GM21717 (cell line): ENCODE data around the gene WHAMM.
"Not testable (repeated sequence)": the region's sequence is repeated elsewhere in the genome, so short reads cannot be mapped to it uniquely, and the experiment has no call there.

Source experiments
- ATAC-seq: cut with Tn5 transposase; IDR thresholded peaks from one replicate; pipeline ENCODE4 v1.9.1; 2021; ENCODE audit warnings: mild to moderate bottlenecking, moderate library complexity; ENCODE audit not compliant: unreplicated experiment

WHAMM gene

GRCh38 chr15:82809308-82810060, at the start of gene WHAMM:
Gene WHAMM, plus strand, starts transcription at chr15:82809628. Its CDS starts 99 bp downstream, at chr15:82809727.
- ATAC-seq, result peak; percentile 84

GRCh38 chr15:82763361-82764116, 45.9 kb upstream of the WHAMM start:
- ATAC-seq, result no peak

DNA sequence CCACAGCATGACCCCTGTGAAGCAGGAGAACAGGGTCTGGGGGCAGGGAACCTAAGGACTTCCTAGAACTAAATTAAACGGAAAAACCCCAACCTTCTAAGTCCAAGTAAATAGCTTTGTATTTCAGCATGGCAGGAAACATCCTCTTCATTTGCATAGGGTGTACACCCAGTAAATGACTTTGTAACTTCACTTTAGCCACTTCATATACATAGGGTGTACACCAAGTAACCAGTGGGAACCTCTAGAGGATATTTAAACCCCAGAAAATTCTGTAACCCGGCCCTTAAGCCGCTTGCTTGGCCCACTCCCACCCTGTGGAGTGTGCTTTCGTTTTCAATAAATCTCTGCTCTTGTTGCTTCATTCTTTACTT, 45.3 kb upstream of the WHAMM start:
- no peak for ATAC-seq

DNA sequence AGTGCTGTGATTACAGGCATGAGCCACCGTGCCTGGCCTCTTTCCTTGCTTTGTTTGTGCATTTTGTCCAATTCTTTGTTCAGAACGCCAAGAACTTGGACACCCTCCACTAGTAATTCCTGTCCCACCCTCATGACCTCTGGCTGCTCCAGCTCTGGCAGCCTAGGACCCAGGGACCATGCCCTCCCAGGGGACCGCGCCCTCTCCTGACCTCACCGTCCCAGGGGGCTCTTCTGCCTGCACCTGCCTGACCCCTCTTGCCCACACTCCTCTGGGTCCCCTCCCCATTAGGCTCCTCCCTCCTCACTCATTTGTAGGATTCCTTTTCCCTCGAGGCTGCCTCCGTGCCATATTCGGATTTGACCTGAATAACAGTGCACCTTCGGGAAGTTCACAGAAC, 44.7 kb upstream of the WHAMM start:
- no peak for ATAC-seq

DNA sequence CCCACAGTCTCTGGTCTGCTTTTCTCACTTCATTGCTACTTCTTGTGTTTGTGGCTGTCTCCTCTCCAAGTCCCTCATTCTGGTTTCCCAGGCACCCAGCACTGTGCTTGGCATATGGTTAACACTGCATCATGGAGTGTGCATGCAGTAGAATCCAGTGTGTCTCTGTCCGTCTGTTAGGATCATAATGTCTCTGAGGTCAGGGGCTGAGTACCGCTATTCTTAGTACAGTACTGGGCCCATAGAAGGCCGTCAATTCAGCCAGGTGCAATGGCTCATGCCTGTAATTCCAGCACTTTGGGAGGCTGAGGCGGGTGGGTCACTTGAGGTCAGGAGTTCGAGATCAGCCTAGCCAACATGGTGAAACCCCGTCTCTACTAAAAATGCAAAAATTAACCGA, 43.2 kb upstream of the WHAMM start:
- ATAC-seq, result not testable (repeated sequence)

DNA sequence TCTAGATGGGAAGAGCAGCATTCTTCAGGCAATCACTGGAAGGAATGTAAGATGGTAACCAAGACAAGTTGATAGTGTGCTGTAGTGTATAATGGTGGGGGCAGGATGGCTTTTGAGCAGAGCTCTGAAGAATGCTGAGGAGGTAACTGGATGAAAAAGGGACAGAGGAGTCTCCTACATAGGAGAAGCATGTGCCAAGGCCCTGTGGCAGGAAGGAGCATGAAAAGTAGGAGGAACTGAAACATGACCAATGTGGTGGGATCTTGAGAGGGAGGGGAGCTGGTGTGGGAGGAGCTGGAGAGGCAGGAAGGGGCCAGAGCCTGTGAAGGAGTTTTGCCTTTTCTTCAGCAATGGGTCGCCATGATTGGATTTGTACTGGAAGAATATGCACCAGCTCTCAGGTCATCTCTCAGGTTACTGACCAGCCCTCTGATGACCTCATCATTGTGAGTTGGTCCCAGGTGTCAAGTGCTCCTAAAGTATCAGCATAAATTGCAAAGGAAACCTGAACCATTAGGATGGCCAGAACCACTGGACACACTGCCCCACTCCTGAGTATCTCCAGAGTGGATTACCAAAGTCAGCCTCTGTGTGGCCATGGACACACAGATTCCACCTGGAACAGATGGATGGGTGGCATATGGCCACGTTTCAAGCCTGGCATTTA, 42.1 kb upstream of the WHAMM start:
- ATAC-seq, result no peak

DNA sequence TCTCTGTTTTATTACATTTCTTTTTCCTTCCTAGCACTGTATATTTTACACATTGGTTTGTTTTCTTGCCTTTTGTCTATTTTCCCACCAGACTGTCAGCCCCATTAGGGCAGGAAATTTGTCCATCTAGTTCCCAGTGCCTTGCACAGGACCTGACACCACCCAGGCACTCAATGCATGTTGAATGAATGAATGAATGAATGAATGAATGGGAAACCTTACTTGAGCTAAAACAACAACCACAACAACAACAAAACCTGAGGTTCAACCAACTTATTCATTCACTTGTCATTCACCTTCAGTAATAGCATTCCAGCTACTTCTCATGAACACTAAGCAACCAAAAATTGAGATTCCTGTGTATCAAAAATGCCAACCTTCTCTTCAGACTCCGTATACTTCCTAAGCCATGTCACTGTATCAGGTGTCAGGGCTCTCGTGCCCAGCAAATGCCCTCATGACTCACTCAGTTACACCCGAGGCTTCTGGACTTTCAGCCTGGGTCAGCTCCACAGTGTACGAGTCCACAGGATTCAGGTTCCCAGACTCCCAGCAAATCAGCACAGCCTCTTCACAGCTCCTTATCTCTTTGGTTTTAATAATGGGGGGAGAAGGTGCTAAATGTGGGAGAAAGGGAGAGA, 40.9 kb upstream of the WHAMM start:
- no peak for ATAC-seq

DNA sequence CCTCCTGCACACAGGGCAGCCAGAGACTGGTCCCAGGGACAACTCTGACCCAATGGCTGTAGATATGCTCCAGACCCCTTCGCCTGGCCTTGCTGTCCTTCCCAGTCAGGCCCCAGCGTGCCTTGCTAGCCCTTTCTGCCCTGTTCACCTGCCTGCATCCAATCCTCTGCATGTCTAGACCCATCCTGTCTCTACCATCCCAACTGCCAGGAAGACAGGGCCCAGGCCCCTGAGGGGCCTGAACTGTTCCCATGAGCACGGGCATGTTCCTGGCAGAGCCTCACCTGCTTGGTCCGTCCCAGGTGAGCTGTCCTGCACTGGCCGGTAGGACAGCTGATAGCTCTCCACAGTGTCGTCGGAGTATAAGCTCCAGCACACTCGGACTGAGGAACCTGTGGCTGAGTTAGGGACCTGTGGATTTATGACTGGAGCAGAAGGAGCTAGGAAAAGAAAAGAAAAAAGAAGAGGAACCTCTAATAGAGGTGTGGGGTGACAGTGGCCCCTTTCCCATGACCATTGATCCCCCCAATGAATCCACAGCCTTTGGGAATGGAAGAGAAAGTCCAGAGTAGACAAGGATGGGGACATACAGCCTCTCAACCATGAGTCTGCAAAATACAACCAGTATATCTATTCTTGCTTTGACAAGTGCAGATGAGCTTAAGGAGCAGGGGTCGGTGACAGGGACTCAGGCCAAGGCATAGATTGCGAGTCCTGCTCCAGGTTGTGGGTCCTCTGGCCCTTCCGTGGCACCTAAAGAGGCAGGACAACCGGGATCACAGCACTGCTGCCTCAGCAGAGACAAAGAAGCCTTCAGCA, 37.4 kb upstream of the WHAMM start:
- no peak for ATAC-seq

DNA sequence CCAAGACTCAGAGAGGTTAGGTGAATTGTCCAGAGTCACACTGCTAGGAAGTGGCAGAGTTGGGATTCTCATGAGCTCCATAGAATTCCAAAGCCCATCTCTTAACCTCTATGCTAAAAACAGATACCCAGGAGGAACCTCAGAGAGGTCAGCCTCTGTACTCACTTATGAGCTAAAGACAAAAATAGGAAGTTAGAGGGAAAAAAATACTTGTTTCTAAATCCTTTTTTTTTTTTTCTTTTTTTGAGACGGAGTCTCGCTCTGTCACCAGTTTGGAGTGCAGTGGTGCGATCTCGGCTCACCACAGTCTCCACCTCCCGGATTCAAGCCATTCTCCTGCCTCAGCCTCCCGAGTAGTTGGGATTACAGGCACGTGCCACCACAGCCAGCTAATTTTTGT, 34.9 kb upstream of the WHAMM start:
- no peak for ATAC-seq

GRCh38 chr15:82778755-82779154, 30.7 kb upstream of the WHAMM start:
- ATAC-seq, result no peak

DNA sequence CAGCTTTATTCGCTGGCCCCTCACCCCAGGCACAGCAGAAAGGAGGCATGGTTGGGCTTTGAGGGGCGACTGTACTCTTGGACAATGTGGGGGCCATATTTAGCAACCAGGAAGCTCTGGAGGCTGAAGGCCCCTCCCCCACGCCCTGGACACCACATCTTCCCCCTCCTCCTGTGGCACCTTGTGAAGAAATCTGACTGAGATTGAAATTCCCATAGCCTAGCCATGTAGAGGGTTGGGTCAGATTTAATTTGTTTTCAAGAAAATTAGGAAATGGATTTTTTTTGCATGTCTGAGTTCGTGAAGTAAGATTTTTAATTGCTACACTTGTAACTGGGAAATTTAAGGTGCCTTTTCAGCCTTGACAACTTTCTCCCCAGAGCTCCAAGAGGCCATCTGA, 28.1 kb upstream of the WHAMM start:
- no peak for ATAC-seq

- no peak for ATAC-seq
These were observed 20.9 kb upstream of the WHAMM start for GRCh38 chr15:82788496-82788895.

GRCh38 chr15:82789491-82789890, 19.9 kb upstream of the WHAMM start:
- no peak for ATAC-seq

DNA sequence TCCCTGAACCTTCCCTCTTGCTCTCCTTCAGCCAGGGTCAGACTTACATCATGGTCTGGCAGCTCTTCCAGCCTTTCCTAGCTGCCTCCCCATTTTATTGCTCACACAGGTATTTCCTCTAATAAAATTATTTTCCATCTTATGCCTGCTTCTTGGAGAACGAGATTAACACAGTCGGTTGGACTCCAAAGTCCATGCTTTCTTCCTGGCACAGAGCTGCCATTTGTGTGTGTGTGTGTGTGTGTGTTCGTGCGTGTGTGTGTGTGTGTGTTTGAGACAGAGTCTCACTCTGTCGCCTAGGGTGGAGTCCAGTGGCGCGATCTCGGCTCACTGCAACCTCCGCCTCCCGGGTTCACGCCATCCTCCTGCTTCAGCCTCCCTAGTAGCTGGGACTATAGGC, 19.1 kb upstream of the WHAMM start:
- no peak for ATAC-seq

DNA sequence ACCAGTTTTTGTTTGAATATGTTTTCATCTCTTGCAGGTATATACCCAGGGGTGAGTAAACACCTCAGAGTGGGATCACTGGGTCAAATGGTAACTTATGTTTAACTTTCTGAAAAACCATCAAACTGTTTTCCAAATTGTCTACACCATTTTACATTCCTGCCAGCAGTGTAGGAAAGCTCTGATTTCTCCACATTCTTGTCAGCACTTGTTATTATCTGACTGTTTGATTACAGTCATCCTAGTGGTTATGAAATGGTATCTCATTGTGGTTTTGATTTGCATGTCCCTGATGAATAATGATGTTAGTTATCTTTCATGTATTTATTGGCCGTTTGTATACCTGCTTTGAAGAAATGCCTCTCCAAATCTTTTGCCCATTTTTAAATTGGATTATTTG, 17.4 kb upstream of the WHAMM start:
- no peak for ATAC-seq

DNA sequence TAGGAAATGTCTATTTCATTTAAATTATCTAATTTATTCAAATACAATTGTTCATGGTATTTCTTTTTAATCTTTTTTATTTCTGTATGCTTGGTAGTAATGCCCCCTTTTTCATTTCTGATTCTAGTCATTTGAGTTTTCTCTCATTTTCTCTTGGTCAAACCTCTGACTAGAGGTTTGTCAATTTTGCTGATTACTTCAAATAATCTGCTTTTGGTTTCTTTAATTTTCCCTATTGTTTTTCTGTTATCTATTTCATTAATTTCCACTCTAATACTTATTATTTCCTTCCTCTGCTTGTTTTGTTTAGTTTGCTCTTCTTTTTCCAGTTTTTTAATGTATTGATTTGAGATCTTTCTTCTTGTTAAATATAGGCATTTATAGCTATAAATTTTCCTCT, 15.7 kb upstream of the WHAMM start:
- ATAC-seq, result no peak

DNA sequence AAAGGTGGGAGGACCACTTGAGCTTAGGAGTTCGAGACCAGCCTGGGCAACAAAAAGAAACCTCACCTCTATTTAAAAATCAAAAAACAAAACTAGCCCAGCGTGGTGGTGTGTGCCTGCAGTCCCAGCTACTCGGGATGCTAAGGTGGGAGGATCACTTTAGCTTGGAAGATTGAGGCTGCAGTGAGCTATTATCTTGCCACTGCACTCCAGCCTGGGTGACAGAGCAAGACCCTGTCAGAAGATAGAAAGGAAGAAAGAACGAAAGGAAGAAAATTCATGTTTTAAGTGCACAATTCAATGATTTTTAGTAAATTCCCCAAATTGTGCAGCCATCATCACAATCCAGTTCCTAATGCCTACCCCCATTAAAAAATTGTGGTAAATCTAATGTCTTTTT, 11.3 kb upstream of the WHAMM start:
- no peak for ATAC-seq

DNA sequence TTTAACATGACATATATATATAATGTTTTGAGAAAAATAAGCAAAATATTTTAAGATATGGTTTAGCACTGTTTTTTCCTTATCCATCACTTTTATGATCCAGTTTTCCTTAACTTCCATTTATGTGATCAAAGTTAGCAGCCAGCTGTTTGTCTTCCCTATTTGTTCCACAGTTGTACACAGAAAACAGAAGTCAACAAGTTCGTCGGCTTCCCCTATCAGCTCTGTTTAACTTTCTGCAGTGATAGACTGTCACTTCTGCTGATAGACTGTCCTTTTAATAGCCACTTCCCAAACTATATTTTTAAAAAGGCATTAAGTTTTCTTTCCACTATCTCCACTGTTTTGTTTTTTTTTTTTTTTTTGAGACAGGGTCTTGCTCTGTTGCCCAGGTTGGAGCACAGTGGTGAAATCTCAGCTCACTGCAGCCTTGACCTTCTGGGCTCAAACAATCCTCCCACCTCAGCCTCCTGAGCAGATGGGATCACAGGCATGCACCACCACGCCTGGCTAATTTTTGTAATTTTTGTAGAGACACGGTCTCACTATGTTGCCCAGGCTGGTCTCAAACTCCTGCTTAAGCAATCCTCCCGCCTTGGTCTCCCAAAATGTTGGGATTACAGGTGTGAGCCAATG, 10.8 kb upstream of the WHAMM start:
- ATAC-seq, result no peak

DNA sequence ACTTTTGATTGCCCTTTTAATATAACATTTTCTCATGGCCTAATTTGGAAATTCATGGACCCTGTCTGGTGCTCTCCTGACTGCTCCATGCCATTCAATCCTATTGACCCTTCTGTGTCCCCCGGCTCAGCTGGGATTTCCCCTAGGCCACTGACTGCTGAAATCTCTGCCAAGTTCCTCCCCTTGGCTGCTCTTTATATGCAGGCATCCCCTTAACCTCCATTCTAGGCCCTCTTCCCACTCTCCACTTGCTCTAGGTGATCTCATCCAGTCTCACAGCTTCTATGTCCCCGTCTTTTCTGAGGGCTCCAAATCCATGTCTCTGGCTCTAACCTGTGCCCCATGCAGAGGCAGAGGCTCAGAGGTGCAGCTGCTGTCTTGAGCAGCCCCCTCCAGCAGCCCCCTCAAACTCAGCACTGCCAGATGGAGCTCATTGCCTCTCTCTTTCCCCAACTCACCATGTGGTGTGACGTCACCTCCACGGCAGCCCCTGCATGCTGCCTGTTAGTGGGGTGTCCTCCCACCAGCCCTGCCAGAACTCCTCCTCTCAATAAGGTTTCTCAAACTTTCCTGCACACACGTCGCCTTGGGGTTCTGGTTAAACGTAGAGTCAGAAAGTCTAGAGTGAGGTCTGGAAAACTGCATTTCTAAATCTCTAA, 10.1 kb upstream of the WHAMM start:
- ATAC-seq, result no peak

DNA sequence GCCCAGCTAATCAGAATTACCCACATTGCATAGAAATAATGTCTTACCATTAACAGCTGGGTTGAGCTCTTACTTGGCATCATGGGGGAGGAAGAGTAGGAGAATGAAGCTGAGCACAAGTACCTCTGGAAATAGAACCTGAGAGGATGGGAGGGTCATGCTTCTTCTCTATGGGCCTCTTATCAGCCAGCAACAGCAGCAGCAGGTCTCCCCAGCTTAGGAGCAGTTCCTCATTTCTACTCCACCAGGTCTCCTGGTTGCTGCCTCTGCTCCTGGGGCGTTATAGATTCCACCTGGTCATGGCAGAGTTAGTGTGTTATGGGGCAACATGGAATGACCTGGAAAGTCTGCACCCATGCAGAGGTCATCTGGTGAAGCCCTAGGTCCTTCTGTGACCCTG, 6.9 kb upstream of the WHAMM start:
- ATAC-seq, result no peak
